C4-2B (cell line): Measurements from ENCODE around the gene KIF26B.

Source experiments
- ZFX ChIP-seq: fragments of 450-650 bp; IDR thresholded peaks from 2 replicates; pipeline ENCODE4 v1.6.1; 2017
- TF ChIP-seq, protein P1 (sequence below): fragments of 450-650 bp; conservative IDR thresholded peaks from 2 replicates; pipeline ENCODE4 v1.5.1; 2017; ENCODE audit warnings: mild to moderate bottlenecking

GRCh38 chr1:245679821-245680780 is 525.3 kb downstream of the KIF26B start:
- TF ChIP-seq, protein P1, sequence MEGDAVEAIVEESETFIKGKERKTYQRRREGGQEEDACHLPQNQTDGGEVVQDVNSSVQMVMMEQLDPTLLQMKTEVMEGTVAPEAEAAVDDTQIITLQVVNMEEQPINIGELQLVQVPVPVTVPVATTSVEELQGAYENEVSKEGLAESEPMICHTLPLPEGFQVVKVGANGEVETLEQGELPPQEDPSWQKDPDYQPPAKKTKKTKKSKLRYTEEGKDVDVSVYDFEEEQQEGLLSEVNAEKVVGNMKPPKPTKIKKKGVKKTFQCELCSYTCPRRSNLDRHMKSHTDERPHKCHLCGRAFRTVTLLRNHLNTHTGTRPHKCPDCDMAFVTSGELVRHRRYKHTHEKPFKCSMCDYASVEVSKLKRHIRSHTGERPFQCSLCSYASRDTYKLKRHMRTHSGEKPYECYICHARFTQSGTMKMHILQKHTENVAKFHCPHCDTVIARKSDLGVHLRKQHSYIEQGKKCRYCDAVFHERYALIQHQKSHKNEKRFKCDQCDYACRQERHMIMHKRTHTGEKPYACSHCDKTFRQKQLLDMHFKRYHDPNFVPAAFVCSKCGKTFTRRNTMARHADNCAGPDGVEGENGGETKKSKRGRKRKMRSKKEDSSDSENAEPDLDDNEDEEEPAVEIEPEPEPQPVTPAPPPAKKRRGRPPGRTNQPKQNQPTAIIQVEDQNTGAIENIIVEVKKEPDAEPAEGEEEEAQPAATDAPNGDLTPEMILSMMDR: no peak
- TF ChIP-seq ZFX: no peak
